HG03558 (cell line): ENCODE results near the gene PRTFDC1.

ENCODE experiments used
- ATAC-seq: cut with Tn5 transposase; IDR thresholded peaks from one replicate; pipeline ENCODE4 v1.9.1; 2021; ENCODE audit warnings: moderate number of reproducible peaks; ENCODE audit not compliant: unreplicated experiment; ENCODE audit errors: extremely low read depth

Gene PRTFDC1

DNA sequence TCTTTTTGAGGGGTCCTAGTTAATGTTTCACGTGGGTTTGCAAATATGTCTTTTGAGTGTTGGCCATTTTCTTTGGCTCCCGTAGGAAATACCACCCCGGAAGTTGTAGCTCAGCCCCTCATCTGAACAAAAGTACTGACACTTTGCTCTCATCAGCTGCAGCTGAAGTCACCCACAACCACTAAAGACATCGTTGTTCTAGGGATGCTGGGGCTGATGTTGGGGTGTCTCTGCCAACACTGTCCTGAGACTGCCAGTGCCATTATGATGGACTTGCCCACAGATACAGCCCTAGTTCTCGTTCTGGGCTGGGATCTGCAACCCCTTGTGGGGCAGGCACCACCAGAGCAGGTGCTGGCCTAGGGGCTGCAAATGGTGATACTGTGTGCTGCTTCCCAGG, 146.1 kb downstream of the PRTFDC1 start:
- no peak for ATAC-seq

DNA sequence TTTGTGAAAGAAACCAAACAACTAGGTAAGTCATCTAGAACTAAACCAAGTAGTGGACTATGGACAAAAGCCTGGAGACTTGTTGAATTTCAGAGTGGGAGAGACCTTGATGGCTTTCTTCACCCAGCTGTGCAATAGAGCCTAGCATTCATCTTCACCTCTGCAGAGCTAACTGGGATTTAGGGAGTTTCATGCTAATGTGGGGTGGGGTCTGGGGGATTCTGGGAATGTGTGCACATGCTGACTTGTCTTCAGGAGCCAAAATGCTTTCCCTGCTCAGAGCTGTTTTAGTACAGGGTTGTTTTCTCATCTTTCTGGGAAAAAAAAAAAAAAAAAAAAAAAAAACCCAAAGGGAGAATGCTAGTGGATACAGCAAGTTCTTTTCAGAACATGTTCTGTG, 147.4 kb downstream of the PRTFDC1 start:
- no peak for ATAC-seq

DNA sequence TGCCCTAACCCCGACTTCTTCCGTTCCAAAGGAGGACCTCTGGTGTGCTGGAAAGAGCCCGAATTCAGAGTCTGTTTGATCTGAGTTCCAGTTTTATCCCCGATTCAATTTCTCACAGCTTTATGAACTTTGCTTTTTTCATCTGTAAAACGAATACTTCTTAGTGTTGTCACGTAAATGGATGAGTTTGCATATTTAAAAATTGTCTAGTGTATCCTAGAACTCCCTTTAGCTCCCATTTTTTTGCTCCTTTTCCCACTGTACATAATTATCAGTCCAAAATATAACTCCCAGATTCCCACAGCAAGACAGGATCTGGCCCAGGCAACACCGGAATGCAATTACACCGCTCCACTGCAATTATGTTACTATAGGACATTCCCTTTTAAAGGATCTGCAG, 148.0 kb downstream of the PRTFDC1 start:
- no peak for ATAC-seq

DNA sequence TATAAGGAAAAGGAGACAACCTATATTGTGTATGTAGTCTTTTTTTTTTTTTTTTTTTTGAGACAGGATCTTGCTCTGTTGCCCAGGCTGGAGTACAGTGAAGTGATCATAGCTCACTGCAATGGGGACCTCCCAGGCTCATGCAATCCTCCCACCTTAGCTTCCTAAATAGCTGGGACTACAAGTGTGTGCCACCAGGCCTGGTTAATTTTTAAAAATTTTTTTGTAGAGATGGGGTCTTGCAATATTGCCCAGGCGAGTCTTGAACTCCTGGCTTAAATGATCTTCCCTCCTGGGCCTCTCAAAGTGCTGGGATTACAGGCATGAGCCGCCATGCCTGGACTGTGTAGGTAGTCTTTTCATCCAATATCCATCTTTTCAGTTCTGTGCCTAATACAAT, 150.0 kb downstream of the PRTFDC1 start:
- no peak for ATAC-seq

DNA sequence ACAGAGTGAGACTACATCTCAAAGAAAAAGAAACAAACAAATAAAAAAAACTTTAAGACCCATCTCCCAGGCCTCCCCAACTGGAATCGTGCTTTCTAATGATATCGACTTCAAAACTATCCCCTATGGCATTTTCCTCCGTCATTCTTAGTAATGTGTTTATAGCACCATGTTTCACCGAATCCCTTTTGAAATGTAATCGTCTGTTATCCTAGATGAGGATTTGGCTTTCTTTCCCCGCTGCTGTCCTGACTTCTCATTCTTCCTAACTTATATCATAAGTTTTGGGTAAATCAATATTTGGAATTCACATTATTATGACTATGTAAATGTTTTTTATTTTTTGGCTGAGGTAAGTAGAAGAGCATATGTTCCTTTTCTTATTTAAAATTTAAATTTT, 151.5 kb downstream of the PRTFDC1 start:
- no peak for ATAC-seq
